GM12872 (cell line): Measurements from ENCODE around the gene CD44.

Source experiments
- TF ChIP-seq, protein P1 (sequence below): IDR thresholded peaks from 3 replicates; pipeline ENCODE4 v1.5.1; 2011; ENCODE audit warnings: low read depth, mild to moderate bottlenecking, low read length, moderate library complexity; ENCODE audit not compliant: insufficient read depth

Gene CD44

DNA sequence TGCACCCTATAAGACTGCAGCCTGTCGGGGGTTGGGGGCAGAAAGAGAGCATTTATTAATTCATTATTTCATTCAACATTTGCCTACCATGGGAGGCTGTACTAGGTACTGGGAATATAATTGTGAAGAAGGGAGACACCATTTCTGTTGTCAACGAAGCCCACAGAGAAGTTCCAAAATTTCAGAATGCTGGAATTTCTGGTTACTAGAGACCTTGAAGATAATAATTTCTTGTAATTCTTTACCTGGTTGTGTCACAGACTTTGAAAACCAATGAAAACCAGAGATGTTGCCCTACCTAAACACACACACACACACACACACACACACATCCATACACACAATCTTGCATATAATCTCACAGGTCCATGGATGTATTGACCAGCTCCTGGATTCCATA lies 30.1 kb downstream of the CD44 start:
- TF ChIP-seq, protein P1, sequence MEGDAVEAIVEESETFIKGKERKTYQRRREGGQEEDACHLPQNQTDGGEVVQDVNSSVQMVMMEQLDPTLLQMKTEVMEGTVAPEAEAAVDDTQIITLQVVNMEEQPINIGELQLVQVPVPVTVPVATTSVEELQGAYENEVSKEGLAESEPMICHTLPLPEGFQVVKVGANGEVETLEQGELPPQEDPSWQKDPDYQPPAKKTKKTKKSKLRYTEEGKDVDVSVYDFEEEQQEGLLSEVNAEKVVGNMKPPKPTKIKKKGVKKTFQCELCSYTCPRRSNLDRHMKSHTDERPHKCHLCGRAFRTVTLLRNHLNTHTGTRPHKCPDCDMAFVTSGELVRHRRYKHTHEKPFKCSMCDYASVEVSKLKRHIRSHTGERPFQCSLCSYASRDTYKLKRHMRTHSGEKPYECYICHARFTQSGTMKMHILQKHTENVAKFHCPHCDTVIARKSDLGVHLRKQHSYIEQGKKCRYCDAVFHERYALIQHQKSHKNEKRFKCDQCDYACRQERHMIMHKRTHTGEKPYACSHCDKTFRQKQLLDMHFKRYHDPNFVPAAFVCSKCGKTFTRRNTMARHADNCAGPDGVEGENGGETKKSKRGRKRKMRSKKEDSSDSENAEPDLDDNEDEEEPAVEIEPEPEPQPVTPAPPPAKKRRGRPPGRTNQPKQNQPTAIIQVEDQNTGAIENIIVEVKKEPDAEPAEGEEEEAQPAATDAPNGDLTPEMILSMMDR = no peak

DNA sequence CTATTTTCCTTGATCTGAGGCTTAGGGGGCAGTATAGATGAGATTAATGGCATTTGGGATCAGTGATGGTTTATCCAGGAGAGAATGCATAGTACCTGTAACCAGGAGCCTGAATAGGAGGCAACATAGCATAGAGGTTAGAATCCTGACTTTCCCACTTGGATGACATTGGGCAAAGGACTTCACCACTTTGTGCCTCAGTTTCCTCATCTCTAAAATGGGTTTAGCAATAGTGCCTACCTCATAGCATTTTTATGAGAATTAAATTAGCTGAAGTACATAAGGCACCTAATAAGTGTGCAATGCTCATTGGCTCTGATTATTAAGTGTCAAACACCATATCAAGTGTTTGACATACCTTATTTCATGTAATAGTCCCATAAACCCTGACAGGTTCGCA lies 30.8 kb downstream of the CD44 start:
- TF ChIP-seq, protein P1 = no peak

DNA sequence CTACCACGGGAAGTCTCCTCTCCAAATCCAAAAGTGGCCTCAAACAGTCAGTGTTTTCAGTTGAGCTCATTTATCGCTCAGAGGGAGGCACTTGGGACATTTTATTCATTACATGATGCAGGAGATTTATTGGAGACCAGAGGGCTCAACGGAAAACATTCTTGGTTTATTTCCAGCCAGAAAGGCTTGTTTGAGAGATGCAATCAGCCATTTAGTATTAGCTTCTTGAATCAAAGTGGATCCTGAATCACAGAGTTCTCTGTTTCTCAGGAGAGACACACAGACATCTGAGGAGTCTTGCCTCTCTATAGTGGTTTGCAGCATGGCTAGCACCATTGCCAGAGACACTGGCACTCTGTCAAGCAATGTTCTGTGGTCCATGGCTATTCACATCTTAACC lies 31.5 kb downstream of the CD44 start:
- TF ChIP-seq, protein P1 = no peak

DNA sequence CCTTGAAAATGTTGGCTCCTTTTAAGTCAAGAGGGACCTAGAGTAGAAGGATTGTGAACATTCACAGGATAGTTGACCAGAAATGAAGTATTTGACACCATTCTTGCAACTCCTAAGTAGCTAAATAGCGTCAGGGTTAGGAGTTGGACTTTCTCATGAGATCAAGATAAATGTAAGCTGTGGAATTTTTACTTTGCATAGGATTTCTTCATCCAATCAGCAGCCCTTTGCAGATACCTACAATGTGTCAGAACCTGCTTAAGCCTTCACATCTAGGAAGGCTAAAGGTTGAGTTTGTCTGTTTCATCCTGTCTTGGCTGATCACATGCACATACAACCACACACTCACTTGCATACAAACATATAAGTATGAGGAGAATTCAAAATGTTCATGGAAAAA lies 32.3 kb downstream of the CD44 start:
- TF ChIP-seq, protein P1 = no peak

DNA sequence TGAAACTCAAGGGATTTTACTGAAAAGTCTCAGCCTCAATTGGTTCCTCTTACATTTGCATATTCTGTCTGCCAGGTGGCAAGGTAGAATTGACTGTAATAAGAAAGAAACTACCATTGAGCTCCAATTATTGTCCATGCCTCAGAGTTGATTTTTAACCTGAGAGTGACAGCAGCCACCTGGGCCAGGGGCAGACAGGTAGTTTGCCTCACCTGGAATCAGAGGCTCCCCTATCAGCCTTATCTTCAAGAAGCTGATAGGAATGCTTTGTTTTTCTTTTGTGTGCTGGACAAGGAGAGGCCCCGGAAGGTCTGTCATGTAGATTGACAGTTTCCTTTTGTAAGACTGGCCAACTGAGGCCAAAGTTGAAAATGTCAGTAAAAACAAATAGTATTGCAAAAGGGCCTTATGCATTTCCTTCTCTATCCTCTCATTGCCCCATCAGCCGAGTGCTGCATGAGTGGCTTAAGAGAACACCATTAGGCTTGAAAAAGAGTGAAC lies 34.1 kb downstream of the CD44 start:
- TF ChIP-seq, protein P1 = no peak

DNA sequence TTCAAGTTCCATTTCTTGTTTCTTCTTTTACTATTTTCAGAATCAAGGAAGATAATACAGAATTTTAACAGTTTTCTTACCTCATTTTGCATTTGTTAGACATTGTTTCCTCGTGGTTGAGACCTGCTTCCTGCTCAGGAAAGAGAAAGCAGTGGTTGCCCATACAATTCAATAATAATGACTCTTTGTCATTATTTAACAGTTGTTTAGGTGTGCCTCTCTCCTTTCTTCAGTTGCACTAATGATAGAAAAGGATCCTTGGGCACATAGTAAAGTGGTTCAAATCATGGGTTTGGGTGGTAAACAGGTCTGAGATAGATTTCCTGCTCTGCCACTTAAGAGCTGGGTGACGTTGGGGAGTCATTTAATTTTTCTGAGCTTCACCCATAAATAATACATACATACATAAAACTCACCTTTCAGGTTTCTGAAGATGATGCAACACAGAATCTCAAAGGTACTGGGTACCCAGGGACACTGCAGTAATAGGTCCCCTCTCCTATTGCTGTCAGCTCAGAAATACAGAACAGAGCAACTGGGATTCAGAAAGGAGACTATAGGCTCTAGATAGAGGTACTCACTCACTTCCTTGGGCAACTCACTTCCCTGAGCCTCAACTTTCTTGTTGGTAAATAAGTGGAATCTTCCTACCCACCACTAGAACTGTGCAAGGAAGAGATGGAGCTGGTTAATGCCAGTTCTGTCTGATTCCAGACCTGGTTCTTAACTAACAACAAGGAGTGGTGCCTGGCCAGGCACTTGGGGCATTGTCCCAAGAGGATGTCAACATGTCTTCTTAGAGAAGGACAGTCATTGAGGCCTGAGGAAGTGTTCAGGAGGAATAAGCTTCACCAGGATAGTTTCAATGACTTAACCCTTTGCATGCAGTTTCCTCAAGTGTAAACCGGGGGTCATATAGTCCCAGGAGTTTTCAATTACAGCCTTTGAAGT lies 34.9 kb downstream of the CD44 start:
- TF ChIP-seq, protein P1 = no peak

DNA sequence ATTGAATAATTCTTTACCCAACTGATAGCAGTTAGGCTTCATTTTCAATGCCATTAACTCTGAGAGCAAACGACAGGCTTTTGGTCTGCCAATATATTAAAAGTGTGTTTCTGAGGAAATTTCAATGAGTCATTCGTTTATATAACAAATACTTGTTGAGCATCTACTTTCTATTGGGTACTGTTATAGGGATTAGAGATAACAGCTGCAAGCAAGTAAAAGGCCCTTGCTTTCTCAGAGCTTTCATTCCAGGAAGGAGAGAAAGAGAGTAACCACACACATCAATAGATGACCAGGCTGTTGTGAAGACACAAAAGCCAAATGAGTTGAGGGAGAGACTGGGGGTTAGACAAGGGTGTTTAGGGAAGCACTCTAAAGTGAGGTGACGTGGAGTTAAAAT lies 35.7 kb downstream of the CD44 start:
- TF ChIP-seq, protein P1 = no peak
